GM20431 (cell line): ENCODE data around the gene CAMK2D.

Source experiments
- in situ Hi-C: fragments of 300-500 bp; cut with MseI, MboI; formaldehyde crosslinking; loops from one replicate; pipeline ENCODE4 v1.15.0; 2020; ENCODE audit warnings: low sequenced_read_pairs; ENCODE audit not compliant: unreplicated experiment

Gene CAMK2D

GRCh38 chr4:113462286-113462685 lies 299.3 kb downstream of the CAMK2D start:
- in situ Hi-C loops: no loop called here

- in situ Hi-C loops: no loop called here
Observed at GRCh38 chr4:113461281-113461680, 300.3 kb downstream of the CAMK2D start.

GRCh38 chr4:113457886-113458285 lies 303.7 kb downstream of the CAMK2D start:
- in situ Hi-C loops: no loop called here

GRCh38 chr4:113457121-113457520 lies 304.4 kb downstream of the CAMK2D start:
- in situ Hi-C loops: no loop called here

DNA sequence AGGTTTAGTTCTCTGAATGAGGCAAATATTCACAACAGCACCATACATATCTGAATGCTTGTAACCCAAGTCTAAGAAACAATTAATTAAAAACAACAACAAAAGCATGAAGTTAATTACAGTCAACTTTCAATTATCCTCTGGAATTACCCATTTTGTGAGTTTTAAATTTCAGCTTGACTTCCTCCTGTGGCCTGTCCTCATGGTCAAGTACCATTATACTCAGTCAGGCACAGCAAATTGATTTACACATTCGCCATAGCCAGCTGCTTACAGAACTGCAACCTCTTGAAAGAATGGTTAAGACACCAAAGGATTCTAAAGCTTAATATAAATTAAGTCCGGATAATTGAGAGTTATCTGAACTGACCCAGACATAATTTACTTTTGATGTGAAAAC lies 306.5 kb downstream of the CAMK2D start:
- in situ Hi-C loops: no loop called here

GRCh38 chr4:113452868-113453620 lies 308.5 kb downstream of the CAMK2D start:
- in situ Hi-C loops: no loop called here

DNA sequence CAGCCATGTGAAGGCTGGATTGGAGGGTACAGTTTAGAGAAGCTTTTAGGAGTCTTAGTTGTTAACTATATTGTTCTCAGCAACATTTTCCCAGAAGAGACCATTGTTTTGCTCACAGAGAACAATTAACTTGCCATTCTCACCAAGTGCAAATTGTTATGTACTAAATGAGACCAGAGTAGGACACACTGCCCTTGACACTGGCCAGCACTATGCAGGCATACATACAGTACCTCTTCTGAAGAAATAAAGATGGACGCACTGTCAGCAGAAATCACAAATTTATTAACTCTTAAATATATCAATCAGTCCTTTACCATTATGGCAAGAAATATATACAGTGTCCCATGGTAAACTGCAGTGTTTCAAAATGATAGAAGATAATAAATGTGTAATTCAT lies 309.4 kb downstream of the CAMK2D start:
- in situ Hi-C loops: no loop called here

GRCh38 chr4:113450295-113451080 lies 311.1 kb downstream of the CAMK2D start:
- in situ Hi-C loops: no loop called here

DNA sequence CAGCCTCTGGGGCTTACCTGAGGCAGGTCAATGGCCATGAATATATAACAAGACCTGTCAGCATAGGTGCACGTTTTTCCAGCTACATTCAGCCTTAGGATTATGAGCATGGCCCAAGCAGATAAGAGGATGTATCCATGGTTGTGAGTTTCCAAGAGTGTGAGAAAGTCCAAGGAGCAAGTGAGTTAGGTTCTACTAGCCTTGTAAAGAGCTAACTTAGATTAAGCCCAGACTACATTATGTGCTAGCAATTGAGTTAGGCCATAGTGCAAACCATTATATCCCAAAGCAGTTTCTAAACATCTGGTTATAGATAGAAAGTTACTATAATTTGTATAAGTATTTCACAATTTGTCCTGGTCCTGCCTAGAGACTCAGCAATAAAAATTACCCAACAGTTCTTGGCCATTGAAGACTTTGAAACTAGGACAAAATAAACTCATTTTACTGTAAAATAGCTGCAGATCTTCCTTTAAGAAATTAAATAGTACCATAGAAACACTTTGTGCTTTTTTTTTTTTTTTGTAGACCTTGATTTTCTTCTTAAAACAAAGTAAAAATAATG lies 312.0 kb downstream of the CAMK2D start:
- in situ Hi-C loops: no loop called here

GRCh38 chr4:113447769-113448168 lies 313.8 kb downstream of the CAMK2D start:
- in situ Hi-C loops: no loop called here

- in situ Hi-C loops: no loop called here
Observed at GRCh38 chr4:113447061-113447460, 314.5 kb downstream of the CAMK2D start.

DNA sequence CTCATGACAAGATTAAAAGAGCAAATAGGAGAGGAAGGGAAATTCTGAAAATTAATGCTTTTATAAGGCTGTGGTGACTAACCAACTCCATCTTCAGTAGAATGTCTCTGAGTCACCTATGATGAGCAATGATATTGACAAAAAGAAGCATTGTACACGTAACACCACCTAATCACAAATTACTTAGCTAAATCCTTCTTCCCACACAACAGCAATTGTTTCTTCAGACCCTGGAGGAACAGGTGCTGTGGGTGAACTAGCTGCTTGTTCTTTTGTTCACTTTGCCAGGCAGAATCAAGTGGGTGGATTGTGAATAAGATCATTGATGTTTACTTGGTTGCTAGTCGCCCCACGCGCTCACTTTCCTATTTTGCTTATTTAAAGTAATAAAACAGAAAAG lies 315.5 kb downstream of the CAMK2D start:
- in situ Hi-C loops: no loop called here

- in situ Hi-C loops: no loop called here
Observed at GRCh38 chr4:113445286-113445685, 316.3 kb downstream of the CAMK2D start.

DNA sequence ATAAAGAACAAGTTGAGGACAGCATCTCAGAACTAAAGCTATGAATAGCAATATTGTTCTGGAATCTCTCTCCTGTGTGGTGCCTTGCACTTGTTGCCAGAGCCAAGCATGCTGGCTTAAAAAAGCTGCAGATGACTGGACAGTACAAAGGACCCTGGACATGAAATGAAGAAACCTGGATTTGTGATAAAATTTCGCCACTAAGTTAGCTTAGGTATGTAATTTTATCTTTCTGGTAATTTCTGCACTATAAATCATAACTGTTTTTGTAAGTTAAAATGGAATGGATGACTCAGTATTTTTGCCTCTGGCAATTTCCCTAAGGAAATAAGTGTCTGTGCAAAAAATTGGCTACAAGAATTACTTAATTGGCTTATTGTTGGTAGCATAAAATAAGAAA lies 317.2 kb downstream of the CAMK2D start:
- in situ Hi-C loops: no loop called here

GRCh38 chr4:113442826-113443225 lies 318.7 kb downstream of the CAMK2D start:
- in situ Hi-C loops: no loop called here

- in situ Hi-C loops: no loop called here
Observed at GRCh38 chr4:113440371-113440770, 321.2 kb downstream of the CAMK2D start.

DNA sequence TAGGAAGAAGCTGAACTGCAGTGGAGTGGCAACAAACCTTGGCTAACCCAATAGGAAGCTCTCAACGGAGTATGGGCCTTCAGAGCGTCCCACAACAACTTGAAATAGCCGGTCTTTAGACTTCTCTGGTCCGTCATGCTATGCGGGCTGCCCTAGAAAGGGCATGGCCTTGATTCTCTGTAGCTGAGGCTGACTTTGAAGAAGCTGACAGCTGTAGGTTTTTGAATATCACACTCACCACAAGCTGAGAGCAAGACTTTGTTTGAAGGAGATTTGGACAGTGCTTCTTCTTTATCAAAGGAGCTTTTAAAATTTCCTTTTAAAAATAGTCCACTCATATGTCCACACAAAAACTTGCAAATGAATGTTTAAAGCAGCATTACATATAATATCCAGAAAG lies 322.9 kb downstream of the CAMK2D start:
- in situ Hi-C loops: no loop called here

- in situ Hi-C loops: no loop called here
Observed at GRCh38 chr4:113437129-113437528, 324.4 kb downstream of the CAMK2D start.

DNA sequence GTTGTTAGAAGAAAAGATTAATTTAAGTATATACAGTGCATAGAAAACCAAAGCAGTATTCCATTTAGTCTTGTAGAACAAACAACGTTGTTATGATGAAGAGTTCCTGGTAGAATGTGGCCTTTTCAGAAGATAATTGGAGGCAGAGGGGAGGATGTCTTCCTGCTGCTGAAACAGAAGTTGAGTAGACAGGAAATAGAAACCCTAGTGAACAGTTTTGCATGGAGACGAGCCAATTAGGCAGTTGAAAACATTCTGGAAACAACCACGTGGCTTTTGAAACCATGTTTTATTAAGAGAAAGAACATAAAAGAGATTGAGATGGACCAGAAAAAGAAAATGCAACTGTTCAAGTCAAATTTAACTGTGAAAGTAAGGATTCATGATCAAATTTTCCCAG lies 325.2 kb downstream of the CAMK2D start:
- in situ Hi-C loops: no loop called here

DNA sequence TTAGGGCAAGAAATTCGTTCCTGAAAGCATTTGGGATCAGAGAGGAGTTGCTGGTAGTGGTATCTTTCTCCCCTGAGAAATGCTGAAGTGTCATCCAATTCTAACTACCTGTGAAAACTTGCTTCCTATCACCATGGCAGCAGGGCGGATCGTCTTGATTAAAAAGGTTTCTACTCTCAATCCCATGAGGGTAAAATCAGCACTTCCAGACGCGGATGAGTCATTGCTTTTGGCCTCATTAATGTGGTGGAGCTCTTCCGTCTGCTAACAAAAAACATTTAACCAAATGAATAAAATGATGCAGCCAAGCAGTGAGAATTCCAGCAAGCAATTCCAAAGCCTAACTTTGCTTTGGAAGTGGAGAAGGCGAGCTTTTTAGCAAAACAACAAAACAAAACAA lies 325.6 kb downstream of the CAMK2D start:
- in situ Hi-C loops: no loop called here

DNA sequence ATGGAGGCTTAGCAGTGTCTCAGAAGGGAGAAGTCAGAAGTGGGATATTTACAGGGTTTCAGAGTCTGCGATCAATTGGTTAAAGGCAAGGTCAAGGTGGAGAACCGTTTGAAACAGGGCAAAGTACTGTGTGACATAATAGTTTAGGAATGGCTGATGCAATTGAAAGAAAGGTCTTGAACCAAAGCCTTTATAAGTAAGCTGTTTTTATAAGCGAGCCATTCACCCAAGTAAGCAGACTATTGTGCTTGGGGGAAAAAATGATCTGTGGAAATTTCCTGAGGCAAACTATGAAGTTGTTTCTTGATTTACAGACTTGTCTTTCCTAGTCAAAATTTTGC lies 327.3 kb downstream of the CAMK2D start:
- in situ Hi-C loops: no loop called here
